Hematopoietic multipotent progenitor cell treated with erythropoietin and hydrocortisone succinate and interleukin-3 and kit ligand, for 6 days (in vitro differentiated cells): Measurements from ENCODE around the gene PSMB1.
A peak's percentile ranks its signal among the peaks of the same experiment; 100 is the strongest.
"Not testable (repeated sequence)": the region's sequence is repeated elsewhere in the genome, so short reads cannot be mapped to it uniquely, and the experiment has no call there.

Experiments
- DNase-seq: peaks from one replicate; pipeline ENCODE4 v3.0.0-alpha.2; 2015

PSMB1 gene

GRCh38 chr6:170533792-170534191 is 19.3 kb downstream of the PSMB1 start:
- no peak for DNase-seq

- no peak for DNase-seq
These were observed 20.1 kb downstream of the PSMB1 start for GRCh38 chr6:170532867-170533488.

GRCh38 chr6:170529839-170530469 is 23.2 kb downstream of the PSMB1 start:
- DNase-seq, result peak; percentile 87

GRCh38 chr6:170527995-170528394 is 25.1 kb downstream of the PSMB1 start:
- DNase-seq, result not testable (repeated sequence)

GRCh38 chr6:170525795-170526194 is 27.3 kb downstream of the PSMB1 start:
- DNase-seq, result no peak

GRCh38 chr6:170524172-170524502 is 29.0 kb downstream of the PSMB1 start:
- DNase-seq, result peak; percentile 10

GRCh38 chr6:170523256-170524171 is 29.6 kb downstream of the PSMB1 start:
- peak; percentile 34 for DNase-seq

- peak; percentile 27 for DNase-seq
These were observed 30.4 kb downstream of the PSMB1 start for GRCh38 chr6:170522565-170523183.

- DNase-seq, result peak; percentile 82
These were observed 36.1 kb downstream of the PSMB1 start for GRCh38 chr6:170516783-170517616.

GRCh38 chr6:170514908-170515307 is 38.2 kb downstream of the PSMB1 start:
- no peak for DNase-seq

- DNase-seq, result no peak
These were observed 40.9 kb downstream of the PSMB1 start for GRCh38 chr6:170512249-170512648.

GRCh38 chr6:170510631-170511030 is 42.5 kb downstream of the PSMB1 start:
- no peak for DNase-seq

GRCh38 chr6:170509723-170510018 is 43.4 kb downstream of the PSMB1 start:
- no peak for DNase-seq

- DNase-seq, result not testable (repeated sequence)
These were observed 44.0 kb downstream of the PSMB1 start for GRCh38 chr6:170508892-170509722.

- not testable (repeated sequence) for DNase-seq
These were observed 44.8 kb downstream of the PSMB1 start for GRCh38 chr6:170508275-170508674.

GRCh38 chr6:170507728-170508127 is 45.4 kb downstream of the PSMB1 start:
- DNase-seq, result not testable (repeated sequence)

- no peak for DNase-seq
These were observed 46.7 kb downstream of the PSMB1 start for GRCh38 chr6:170506446-170506845.

- DNase-seq, result no peak
These were observed 47.8 kb downstream of the PSMB1 start for GRCh38 chr6:170505306-170505705.

GRCh38 chr6:170504479-170504878 is 48.6 kb downstream of the PSMB1 start:
- DNase-seq, result no peak

- DNase-seq, result no peak
These were observed 49.7 kb downstream of the PSMB1 start for GRCh38 chr6:170503414-170503761.

- not testable (repeated sequence) for DNase-seq
These were observed 50.2 kb downstream of the PSMB1 start for GRCh38 chr6:170502733-170503413.
